ENCODE results near the gene SNCB.
A peak's percentile ranks its signal among the peaks of the same experiment; 100 is the strongest.

SNCB gene

DNA sequence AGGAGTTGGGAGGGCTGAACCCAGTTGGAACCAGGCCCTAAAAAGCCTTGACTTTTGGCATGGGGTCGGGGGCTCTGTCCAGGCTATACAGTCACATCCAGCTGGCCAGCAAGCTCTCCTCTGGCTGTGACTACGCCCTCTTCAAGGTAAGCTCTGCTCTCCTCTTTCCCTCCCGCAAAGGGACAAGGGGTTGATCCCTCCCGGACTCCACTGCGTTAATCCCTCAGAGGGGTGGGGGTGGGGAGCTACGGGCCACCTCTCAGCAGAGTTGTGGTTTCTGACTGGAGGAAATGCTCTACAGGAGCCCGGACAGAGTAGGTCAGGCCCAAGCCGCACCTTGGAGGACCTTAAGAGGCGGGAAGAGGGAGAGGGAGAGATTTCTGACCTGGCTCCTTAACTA lies 14.0 kb upstream of the SNCB start:
- no peak for DNase-seq (ENCODE audit: low spot score)

- DNase-seq (ENCODE audit: low spot score): no peak
Measured at GRCh38 chr5:176643491-176644219, 13.3 kb upstream of the SNCB start.

DNA sequence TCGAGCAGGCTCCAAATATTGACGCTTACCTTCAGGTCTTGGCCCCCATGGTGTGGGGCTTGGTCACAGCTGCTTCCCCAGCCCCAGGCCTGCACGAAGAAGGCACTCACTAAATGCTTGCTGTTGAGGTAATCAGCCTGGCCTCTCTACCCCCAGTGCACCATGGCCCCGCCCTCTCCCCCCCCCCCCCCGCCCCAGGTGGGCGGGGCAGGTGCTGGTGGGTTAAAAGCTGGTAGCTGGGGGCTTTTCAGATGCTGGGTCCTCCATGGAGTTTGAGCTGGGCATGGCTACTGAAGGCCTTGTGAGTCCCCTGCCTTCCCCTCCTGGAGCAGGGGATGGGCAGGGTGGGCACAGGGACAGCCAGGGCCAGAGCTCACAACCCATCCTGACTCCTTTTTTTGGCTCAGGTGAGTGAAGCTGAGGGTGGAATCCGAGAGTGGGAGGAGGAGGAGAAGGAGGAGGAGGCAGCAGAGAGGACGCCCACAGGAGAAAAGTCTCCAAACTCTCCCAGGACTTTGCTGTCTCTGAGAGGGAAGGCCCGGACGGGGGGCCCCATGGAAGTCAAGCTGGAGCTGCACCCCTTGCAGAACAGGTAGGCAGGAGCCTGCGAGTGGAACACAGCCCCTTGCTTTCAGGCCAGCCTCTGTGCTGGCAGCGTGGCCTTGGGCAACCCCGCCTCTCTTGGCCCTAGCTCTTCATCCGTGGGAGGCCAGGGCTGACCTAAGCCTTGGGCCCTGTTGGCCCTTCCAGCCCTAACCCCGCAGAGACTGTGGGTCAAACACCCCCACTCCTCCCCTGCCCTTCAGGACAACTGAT lies 12.5 kb upstream of the SNCB start:
- DNase-seq (ENCODE audit: low spot score): no peak

DNA sequence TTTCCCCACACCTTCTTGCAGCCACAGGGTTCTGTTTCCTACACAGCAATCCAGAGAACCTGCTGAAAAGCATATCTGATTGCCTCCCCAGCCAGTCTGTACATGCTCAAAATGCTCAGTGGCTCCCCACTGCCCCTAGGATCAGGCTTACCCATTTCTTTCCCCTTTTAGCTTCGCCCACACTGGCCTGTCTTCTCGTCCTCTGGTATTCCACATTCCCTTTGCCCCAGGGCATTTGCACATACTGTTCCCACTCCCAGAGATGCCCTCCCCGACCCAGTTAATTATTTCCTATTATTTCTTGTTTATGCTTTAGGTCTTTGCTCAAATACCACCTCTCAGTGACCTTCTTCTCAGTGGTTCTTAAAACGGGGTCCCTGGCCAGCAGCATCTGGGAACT lies 10.3 kb upstream of the SNCB start:
- DNase-seq (ENCODE audit: low spot score): no peak

GRCh38 chr5:176639981-176640380 lies 9.6 kb upstream of the SNCB start:
- DNase-seq (ENCODE audit: low spot score): peak; percentile 69

DNA sequence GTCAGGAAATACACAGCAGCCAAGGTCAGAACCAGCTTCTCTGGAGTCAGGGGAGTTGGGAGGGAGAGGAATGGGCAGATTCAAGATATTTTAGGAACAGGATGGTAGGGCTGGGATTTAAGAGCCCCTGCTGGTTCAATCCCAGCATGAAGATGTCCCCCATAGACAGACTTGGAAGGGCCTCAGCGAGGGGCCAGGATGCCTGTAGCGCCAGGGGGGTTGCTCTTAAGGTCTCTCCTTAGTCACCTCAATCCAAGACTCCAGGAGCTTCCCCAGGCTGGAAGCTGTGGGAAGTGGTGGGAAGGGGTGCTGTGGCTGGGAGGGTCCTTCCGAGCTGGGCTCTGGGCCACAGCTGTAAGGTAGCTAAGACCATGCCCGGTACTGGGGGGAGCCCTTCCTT lies 8.9 kb upstream of the SNCB start:
- DNase-seq (ENCODE audit: low spot score): no peak

- DNase-seq (ENCODE audit: low spot score): no peak
Measured at GRCh38 chr5:176638437-176638836, 8.1 kb upstream of the SNCB start.

DNA sequence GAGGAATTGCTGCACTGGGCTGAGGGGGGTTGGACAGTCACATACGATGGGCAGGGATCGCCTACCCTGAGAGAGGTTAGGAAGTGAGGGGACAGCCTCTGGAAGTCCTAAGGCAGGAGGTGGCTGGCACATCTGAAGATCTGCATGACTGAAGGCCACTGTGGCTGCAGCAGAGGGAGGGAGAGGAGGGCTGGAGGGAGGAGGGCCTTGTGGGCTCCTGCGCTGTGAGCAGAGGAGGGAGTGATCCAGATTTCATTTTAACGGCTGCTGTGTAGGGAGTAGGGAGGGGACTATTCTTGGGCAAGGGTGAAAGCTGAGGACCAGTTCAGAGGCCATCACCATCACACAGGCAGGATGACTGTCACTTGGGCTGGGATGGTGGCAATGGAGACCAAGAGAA lies 7.2 kb upstream of the SNCB start:
- DNase-seq (ENCODE audit: low spot score): no peak

- DNase-seq (ENCODE audit: low spot score): no peak
Measured at GRCh38 chr5:176636426-176636825, 6.1 kb upstream of the SNCB start.

- no peak for DNase-seq (ENCODE audit: low spot score)
Measured at GRCh38 chr5:176633598-176633997, 3.3 kb upstream of the SNCB start.

DNA sequence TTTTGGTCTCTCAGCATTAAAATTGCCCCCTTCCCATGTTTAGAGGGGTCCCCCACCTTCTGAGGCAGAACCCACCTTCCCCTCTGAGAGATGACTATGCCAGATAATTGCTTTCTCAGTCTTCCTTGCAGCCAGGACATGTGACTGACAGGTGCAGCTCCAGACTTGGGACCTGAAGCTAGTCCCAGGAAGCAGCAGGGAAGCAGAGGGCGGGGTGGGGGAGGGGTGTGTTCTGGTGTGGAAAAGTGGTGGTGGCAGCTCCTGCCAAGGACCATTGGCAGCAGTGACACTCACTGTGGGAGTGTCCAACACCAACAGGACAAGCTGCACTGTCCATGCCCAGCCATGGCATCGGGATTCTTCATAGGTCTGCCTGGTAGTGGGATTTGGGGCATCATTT lies 2.4 kb upstream of the SNCB start:
- DNase-seq (ENCODE audit: low spot score): no peak

DNA sequence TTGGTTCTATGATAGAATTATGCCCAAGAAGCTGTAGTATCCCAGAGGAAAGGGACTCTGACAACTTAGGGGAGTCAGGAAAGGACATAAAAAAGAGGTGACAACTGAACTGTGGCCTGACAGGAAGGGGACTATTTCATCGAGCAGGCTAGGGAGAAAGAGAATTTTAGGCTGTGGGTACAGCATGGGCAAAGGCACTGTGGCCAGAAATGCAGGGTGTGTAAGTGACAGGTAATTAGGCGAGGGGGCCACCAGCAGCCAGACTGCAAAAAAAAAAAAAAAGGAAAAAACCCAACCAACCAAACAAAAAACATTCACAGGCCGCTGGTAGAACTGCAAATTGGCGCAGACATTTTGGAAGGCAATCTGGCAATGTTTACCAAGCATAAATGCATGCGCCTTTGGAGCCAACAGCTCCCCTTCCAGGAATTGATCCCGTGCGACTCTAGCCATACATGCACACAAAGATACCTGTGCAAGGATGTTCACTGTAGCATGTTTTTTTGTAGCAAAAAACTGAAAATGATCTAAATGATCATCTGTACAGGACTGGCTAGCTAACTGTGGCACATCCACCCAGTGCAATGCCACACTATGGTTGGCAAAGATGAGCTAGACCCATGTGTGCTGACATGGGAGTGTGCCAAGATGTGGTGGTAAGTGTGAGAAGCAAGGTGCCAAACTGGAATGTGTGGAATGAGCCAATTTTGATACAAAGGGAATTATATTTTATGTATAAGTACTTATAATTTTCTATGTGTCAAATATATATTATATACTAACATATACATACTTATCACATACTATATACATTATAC lies 1.3 kb upstream of the SNCB start:
- DNase-seq (ENCODE audit: low spot score): no peak

DNA sequence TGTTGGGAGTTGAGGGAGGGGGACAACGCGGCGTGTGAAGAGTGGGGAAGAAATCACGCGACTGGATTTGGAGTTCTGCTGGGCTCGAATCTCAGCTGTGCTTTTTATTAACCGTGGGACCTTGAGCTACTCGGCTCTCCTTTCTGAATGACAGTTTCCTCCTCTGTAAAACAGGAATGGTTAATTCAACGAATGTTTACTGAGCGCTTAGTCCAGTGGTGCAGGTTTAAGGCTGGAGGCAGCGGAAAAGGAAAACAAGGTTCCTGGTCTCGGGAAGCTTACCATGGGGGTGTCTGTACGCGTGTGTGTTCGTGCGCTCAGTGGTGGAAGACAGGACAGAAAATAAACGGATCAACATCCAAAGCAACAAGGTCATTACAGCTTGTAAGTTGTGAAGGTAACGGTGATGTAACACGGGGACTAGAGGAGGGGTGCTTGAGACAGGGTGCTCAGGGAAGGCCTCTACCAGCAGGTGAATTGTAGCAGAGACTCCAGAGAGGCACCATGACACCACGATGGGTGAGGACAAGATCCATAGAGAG lies 418 bp upstream of the SNCB start:
- no peak for DNase-seq (ENCODE audit: low spot score)

DNA sequence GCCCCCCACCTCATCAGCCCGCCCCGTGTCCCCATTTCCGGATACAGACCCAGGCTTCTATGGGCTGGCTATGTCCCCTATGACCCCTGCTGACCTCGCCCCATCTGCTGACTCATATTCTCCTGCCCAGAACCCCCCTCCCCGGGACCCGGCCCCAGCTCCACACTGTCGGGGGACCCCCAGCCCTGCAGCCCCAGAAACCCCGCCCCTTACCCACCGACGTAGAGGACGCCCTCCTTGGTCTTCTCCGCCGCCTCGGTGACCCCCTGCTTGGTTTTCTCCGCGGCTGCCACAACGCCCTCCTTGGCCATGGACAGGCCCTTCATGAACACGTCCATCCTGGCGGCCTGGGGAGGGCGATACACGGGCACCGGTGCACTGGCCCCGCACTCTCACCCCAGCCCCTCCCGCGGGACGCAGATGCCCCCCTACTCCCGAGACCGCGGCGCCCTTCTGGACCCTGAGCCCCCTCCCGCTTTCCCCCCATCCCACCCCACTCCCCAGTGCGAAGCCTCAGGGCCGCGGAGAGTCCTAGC lies 949 bp downstream of the SNCB start:
- no peak for DNase-seq (ENCODE audit: low spot score)

DNA sequence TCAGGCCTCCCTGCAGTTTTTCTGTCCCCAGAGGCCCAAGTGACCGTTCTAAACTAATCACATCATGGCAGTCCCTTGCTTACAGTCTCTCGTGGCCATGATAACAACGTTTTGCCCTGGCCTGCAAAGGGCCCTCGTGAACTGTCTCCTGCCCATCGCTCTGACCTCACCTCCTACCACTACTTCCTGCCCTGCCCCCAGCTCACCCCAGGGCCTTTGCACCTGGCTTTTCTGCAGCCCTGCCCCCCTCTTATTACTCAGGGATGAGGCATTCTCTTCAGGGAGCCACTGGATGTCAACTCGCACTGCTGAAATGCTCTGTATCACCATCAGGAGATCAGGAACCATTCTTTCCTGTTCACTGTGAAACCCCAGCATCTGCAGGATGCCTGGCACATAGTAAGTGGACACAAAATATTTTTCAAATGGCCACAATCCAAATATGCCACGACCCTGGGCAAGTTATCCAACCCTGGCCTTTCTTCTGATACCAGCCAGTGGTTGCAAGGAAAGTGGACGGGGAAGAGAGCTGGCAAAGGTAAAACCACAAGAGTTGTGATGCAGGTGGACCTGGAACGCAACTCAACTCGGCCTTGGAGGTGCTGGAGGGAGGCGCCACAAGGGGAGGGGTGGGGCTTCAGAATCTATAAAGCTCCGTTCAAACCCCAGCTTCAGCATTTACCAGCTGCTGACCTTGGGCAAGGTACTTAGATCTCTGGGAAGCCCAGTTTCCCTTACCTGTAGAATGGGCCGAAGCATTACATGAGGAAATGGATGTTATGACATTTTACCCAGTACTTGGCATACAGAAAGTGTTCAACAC lies 1.7 kb downstream of the SNCB start:
- no peak for DNase-seq (ENCODE audit: low spot score)

DNA sequence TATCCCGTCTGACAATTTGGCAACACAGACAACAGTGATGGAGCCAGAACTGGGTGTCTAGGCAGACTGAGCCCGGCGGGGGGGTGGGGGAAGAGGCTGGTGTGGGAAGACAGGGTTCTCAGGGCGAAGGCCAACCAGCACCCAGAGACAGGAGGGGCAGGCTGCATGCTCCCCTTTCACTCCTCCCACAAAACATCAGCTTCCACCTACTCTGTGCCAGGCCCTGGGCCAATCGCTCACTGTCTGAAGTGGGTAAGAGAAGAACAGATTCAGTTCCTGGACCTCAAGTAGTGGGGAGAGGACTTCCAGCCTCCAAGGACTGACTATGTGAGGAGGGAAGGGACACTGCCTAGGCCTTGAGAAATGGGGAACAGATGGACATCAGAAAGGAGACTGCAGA lies 2.8 kb downstream of the SNCB start:
- no peak for DNase-seq (ENCODE audit: low spot score)

- DNase-seq (ENCODE audit: low spot score): no peak
Measured at GRCh38 chr5:176626876-176627236, 3.5 kb downstream of the SNCB start.

GRCh38 chr5:176625966-176626875 lies 4.1 kb downstream of the SNCB start:
- DNase-seq (ENCODE audit: low spot score): no peak

DNA sequence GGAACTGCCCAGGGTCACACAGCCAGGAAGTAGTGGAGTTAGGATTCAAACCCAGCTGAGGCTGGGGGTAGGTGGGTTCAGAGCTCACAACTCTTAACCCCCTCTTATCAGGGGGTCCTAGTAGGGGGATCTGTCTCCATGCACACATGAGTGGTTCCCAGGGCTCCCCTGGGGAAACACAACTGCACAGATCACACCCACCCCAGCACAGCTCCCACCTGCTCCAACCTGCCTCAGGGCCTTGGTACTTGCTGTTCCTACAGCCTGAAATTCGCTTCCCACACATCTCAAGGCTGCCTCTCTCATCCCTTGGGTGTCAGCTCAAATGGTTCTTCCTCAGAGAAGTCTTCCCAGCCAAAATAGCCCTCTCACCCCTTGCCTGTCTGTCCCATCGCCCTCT lies 4.8 kb downstream of the SNCB start:
- DNase-seq (ENCODE audit: low spot score): no peak

DNA sequence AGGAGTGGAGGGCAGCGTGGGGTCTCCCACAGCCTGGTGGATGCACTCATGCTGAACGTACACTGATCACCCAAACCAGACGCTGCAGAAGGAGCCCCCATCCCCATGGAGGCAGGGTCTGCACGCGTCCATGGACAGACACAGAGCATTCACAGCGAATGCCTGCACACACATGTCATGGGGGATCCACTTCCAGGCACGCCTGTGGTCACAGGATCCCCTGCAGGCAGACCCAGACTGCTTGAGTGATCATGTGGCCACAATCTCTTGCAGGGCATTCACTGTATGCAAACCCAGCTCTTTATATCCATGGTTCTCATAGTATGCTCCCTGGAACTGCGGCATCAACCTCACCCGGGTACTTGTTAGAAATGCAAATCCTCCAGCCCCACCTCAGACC lies 5.4 kb downstream of the SNCB start:
- no peak for DNase-seq (ENCODE audit: low spot score)

Data from pons (tissue), 1 donor.